Natural killer cell (primary cell): ENCODE measurements around the gene CYP27A1. TPM values are rescaled to one million over a fixed set of nuclear protein-coding genes. Genes with fewer than 3 reads are reported as not detected.

Source experiments
- ATAC-seq, 3 donors: fragments of 150-1000 bp in 2 of 3; fragments of 200-7000 bp in 1 of 3; cut with Tn5 transposase; 1 replicate in 1 of 3; 2 replicates in 2 of 3; pipeline ENCODE4 v1.10.0; 2021; ENCODE audit warnings: mild to moderate bottlenecking in 2 of 3, moderate library complexity in 2 of 3
- DNase-seq, 2 donors: peaks; one replicate each; pipeline versions ENCODE4 v3.0.0 to v3.0.0-alpha.2; 2013 to 2021; ENCODE audit warnings: mixed read lengths in 1 of 2
- H3K27ac ChIP-seq: one replicate; pipeline ENCODE4 v1.5.1; 2013; ENCODE audit warnings: mild to moderate bottlenecking, low read length
- H3K27me3 ChIP-seq: one replicate; pipeline ENCODE4 v1.6.1; 2013; ENCODE audit warnings: low read length; ENCODE audit not compliant: control insufficient read depth, insufficient read depth
- H3K36me3 ChIP-seq: one replicate; pipeline ENCODE4 v1.6.1; 2013; ENCODE audit warnings: low read length; ENCODE audit not compliant: control insufficient read depth, insufficient read depth
- H3K4me1 ChIP-seq: one replicate; pipeline ENCODE4 v1.6.1; 2013; ENCODE audit warnings: low read length; ENCODE audit not compliant: control insufficient read depth, insufficient read depth
- H3K4me3 ChIP-seq: one replicate; pipeline ENCODE4 v1.5.1; 2013; ENCODE audit warnings: low read length
- H3K9me3 ChIP-seq: one replicate; pipeline ENCODE4 v1.6.1; 2013; ENCODE audit warnings: low read length; ENCODE audit not compliant: control insufficient read depth, insufficient read depth
- H3K27ac Mint-ChIP-seq, 2 donors: one replicate each; pipeline ENCODE4 v1.8.0; 2022; ENCODE audit warnings: mild to moderate bottlenecking in 2 of 2, mixed read lengths in 2 of 2, moderate library complexity in 1 of 2
- H3K27me3 Mint-ChIP-seq, 2 donors: one replicate each; pipeline ENCODE4 v1.8.0; 2022; ENCODE audit warnings: low read depth in 2 of 2, mixed read lengths in 2 of 2
- H3K36me3 Mint-ChIP-seq: one replicate; pipeline ENCODE4 v1.8.0; 2022; ENCODE audit warnings: mixed read lengths
- H3K4me1 Mint-ChIP-seq, 2 donors: one replicate each; pipeline ENCODE4 v1.8.0; 2022; ENCODE audit warnings: mixed read lengths in 2 of 2
- H3K4me3 Mint-ChIP-seq: one replicate; pipeline ENCODE4 v1.8.0; 2022; ENCODE audit warnings: mild to moderate bottlenecking, moderate library complexity, mixed read lengths
- H3K9me3 Mint-ChIP-seq, 2 donors: one replicate each; pipeline ENCODE4 v1.8.0; 2022; ENCODE audit warnings: mixed read lengths in 2 of 2
- WGBS: methylation state at CpG from one replicate; pipeline ENCODE4 v1.1.7; 2013; ENCODE audit warnings: missing lambda C conversion rate; ENCODE audit not compliant: insufficient coverage; 5-methylcytosine and 5-hydroxymethylcytosine counted together
- intact Hi-C: fragments of 100-400 bp; cut with micrococcal nuclease; formaldehyde crosslinking; loops from one replicate; pipeline ENCODE4 v1.14.2; 2022
- total RNA-seq, 4 donors: library from RNA; stranded (reverse); fragments of 120-200 nt in 1 of 4; gene quantifications; one replicate each; pipeline versions ENCODE4 v1.2.3 to v1.2.4, GENCODE V29; 2013 to 2022
- TF ChIP-seq, protein P1 (sequence below): fragments of 200-600 bp; IDR thresholded peaks from one replicate; pipeline ENCODE4 v1.8.0; 2022; ENCODE audit warnings: antibody characterized with exemption

CYP27A1 gene
- total RNA-seq, 3 donors from 2014 or later (not counting 1 experiment from before 2014, with no cell fraction given) = 0.61 to 1.6 TPM; not detected in 1

GRCh38 chr2:218857371-218858137 is 75.6 kb downstream of the CYP27A1 start:
- no peak overlapping the region for H3K4me3 ChIP-seq
- H3K27ac Mint-ChIP-seq = no peak overlapping the region
- peaks cover 20% of the 10 kb centered on the region for H3K4me1 ChIP-seq
- H3K36me3 ChIP-seq = no peaks in the 10 kb centered on the region
- 19% methylated on average over 9 of the region's 10 CpGs for WGBS
- intact Hi-C loops = loop anchor here (10.0 kb wide), 1 partner anchor 583 kb away; the partner anchor contains the start of genes AAMP and PNKD
- no peak overlapping the region for H3K27ac ChIP-seq
- peaks cover 54% of the 10 kb centered on the region for H3K27me3 ChIP-seq
- ATAC-seq (no peak), DNase-seq (peak in 1 of 2 donors; percentile 6)
- H3K9me3 Mint-ChIP-seq = no peaks in the 10 kb centered on the region
- no peaks in the 10 kb centered on the region for H3K9me3 ChIP-seq
- H3K4me1 Mint-ChIP-seq = peaks cover 0 to 26% of the 10 kb centered on the region in 2 donors
- H3K4me3 Mint-ChIP-seq = no peak overlapping the region
- peaks cover 74 to 77% of the 10 kb centered on the region in 2 donors for H3K27me3 Mint-ChIP-seq
- no peaks in the 10 kb centered on the region for H3K36me3 Mint-ChIP-seq
- TF ChIP-seq, protein P1, sequence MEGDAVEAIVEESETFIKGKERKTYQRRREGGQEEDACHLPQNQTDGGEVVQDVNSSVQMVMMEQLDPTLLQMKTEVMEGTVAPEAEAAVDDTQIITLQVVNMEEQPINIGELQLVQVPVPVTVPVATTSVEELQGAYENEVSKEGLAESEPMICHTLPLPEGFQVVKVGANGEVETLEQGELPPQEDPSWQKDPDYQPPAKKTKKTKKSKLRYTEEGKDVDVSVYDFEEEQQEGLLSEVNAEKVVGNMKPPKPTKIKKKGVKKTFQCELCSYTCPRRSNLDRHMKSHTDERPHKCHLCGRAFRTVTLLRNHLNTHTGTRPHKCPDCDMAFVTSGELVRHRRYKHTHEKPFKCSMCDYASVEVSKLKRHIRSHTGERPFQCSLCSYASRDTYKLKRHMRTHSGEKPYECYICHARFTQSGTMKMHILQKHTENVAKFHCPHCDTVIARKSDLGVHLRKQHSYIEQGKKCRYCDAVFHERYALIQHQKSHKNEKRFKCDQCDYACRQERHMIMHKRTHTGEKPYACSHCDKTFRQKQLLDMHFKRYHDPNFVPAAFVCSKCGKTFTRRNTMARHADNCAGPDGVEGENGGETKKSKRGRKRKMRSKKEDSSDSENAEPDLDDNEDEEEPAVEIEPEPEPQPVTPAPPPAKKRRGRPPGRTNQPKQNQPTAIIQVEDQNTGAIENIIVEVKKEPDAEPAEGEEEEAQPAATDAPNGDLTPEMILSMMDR = no peak

GRCh38 chr2:218858138-218858445 is 76.1 kb downstream of the CYP27A1 start:
- H3K4me3 ChIP-seq = no peak overlapping the region
- DNase-seq (peak in 1 of 2 donors; percentile 8), ATAC-seq (no peak)
- peaks cover 0 to 26% of the 10 kb centered on the region in 2 donors for H3K4me1 Mint-ChIP-seq
- peaks cover 20% of the 10 kb centered on the region for H3K4me1 ChIP-seq
- H3K27ac Mint-ChIP-seq = no peak overlapping the region
- H3K27me3 Mint-ChIP-seq = peaks cover 76 to 77% of the 10 kb centered on the region in 2 donors
- no peak overlapping the region for H3K4me3 Mint-ChIP-seq
- no peaks in the 10 kb centered on the region for H3K9me3 Mint-ChIP-seq
- no peak overlapping the region for H3K27ac ChIP-seq
- no peaks in the 10 kb centered on the region for H3K9me3 ChIP-seq
- no peaks in the 10 kb centered on the region for H3K36me3 Mint-ChIP-seq
- TF ChIP-seq, protein P1 = no peak
- H3K36me3 ChIP-seq = no peaks in the 10 kb centered on the region
- H3K27me3 ChIP-seq = peaks cover 54% of the 10 kb centered on the region
- intact Hi-C loops = loop anchor here (10.0 kb wide), 1 partner anchor 583 kb away; the partner anchor contains the start of genes AAMP and PNKD
- WGBS = 6% methylated on average over 1 of the region's 1 CpG

- Mint-ChIP-seq H3K27me3 (peaks cover 76 to 78% of the 10 kb centered on the region in 2 donors), H3K4me1 (peaks cover 0 to 26% of the 10 kb centered on the region in 2 donors), H3K9me3 (no peaks in the 10 kb centered on the region), H3K4me3 (peak overlapping the region; percentile 64), H3K27ac (no peak overlapping the region), H3K36me3 (no peaks in the 10 kb centered on the region)
- no peak overlapping the region for H3K27ac ChIP-seq
- H3K27me3 ChIP-seq = peaks cover 49% of the 10 kb centered on the region
- ATAC-seq (no peak), DNase-seq (no peak)
- H3K4me1 ChIP-seq = peaks cover 20% of the 10 kb centered on the region
- no peaks in the 10 kb centered on the region for H3K9me3 ChIP-seq
- TF ChIP-seq, protein P1 = no peak
- 4% methylated on average over 51 of the region's 51 CpGs for WGBS
- intact Hi-C loops = loop anchor here (10.0 kb wide), 1 partner anchor 584 kb away; the partner anchor contains the start of genes AAMP and PNKD
- no peak overlapping the region for H3K4me3 ChIP-seq
- H3K36me3 ChIP-seq = no peaks in the 10 kb centered on the region
These were observed 77.0 kb downstream of the CYP27A1 start for GRCh38 chr2:218858671-218859555.
